PFSK-1 (cell line): ENCODE measurements around the gene TAAR8.

ENCODE experiments used
- FOXP2 ChIP-seq: optimal IDR thresholded peaks from 2 replicates; pipeline ENCODE3; 2011; ENCODE audit warnings: borderline replicate concordance, control low read depth, inconsistent platforms; ENCODE audit not compliant: insufficient read depth; ENCODE audit errors: extremely low read length, extremely low read depth
- POLR2AphosphoS5 ChIP-seq: IDR thresholded peaks from 2 replicates; pipeline ENCODE4 v1.6.1; 2012; ENCODE audit warnings: low read depth, mild to moderate bottlenecking, control low read depth, low read length, moderate library complexity
- REST ChIP-seq, 2 experiments: IDR thresholded peaks; 2 replicates each; pipeline versions ENCODE4 v1.6.1 to v1.8.0; 2011 to 2012; ENCODE audit warnings: low read depth in 2 of 2, low read length in 2 of 2, control low read depth in 1 of 2, inconsistent platforms in 1 of 2, mild to moderate bottlenecking in 1 of 2, moderate library complexity in 1 of 2; ENCODE audit not compliant: insufficient read depth in 1 of 2
- SIN3A ChIP-seq: IDR thresholded peaks from 2 replicates; pipeline ENCODE4 v1.6.1; 2012; ENCODE audit warnings: mild to moderate bottlenecking, low read length, moderate library complexity, borderline replicate concordance; ENCODE audit not compliant: insufficient read depth
- TAF1 ChIP-seq: IDR thresholded peaks from 2 replicates; pipeline ENCODE4 v1.6.1; 2012; ENCODE audit warnings: low read length, control low read depth, borderline replicate concordance; ENCODE audit not compliant: insufficient read depth

- TF ChIP-seq POLR2AphosphoS5, result no peak
- no peak for TF ChIP-seq TAF1
- TF ChIP-seq FOXP2, result no peak
- no peak for TF ChIP-seq SIN3A
- no peak for TF ChIP-seq REST (IDR thresholded peaks at IDR 0.05; ENCODE audit: insufficient read depth in 1 of 2, low read depth in 2 of 2, low read length in 2 of 2)
These were observed 40.6 kb upstream of the TAAR8 start for GRCh38 chr6:132511831-132512220.
